Measurements from ENCODE around the gene MYADML2.

DNA sequence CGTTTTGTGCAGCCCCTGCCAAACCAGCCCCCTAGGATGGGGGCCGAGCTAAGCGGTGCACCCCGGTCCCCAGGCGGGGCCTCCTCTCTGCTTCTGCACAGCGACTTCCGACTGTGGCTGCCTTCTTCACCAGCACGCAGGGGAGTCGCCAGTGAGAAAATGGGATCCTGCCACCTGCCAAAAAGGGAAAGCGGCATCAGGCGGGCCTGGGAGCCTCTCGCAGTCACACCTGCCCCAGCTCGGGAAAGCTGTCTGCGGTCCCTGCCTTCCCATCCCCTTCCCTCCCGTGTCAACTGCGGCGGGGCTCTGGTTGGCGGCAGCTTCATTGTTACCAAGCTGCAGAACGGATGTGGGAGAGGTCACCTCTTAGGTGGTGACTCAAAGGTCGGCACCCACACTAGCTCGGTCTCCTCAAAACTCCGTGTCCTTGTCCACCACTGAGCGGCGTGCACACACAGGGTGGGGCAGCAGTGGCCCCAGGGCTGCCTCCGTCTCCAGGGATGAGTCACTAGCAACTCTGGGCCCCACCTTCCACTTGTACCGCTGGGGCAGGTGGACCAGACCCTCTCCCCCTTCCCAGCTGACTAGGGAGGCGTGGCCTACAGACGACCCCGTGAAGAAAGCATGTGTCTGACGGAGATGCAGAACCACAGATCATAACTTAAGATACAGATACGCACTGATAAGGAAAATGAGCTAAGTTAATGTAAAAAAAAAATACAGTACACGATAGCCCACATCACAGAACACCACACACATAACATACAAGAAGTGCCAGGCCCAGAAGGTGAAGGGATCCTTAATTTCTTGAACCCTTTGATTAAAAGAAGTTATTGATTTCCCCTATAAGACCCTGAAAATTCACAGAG is 34.4 kb downstream of the MYADML2 start:
- no peak for TF ChIP-seq ZC3H10 (CRISPR knock-in tag; IDR thresholded peaks at IDR 0.05)
- TF ChIP-seq ISL1 (CRISPR knock-in tag; IDR thresholded peaks at IDR 0.05) = no peak
- TF ChIP-seq, protein P1, sequence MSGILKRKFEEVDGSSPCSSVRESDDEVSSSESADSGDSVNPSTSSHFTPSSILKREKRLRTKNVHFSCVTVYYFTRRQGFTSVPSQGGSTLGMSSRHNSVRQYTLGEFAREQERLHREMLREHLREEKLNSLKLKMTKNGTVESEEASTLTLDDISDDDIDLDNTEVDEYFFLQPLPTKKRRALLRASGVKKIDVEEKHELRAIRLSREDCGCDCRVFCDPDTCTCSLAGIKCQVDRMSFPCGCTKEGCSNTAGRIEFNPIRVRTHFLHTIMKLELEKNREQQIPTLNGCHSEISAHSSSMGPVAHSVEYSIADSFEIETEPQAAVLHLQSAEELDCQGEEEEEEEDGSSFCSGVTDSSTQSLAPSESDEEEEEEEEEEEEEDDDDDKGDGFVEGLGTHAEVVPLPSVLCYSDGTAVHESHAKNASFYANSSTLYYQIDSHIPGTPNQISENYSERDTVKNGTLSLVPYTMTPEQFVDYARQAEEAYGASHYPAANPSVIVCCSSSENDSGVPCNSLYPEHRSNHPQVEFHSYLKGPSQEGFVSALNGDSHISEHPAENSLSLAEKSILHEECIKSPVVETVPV (CRISPR knock-in tag; IDR thresholded peaks at IDR 0.05) = no peak
- TF ChIP-seq, protein P2, sequence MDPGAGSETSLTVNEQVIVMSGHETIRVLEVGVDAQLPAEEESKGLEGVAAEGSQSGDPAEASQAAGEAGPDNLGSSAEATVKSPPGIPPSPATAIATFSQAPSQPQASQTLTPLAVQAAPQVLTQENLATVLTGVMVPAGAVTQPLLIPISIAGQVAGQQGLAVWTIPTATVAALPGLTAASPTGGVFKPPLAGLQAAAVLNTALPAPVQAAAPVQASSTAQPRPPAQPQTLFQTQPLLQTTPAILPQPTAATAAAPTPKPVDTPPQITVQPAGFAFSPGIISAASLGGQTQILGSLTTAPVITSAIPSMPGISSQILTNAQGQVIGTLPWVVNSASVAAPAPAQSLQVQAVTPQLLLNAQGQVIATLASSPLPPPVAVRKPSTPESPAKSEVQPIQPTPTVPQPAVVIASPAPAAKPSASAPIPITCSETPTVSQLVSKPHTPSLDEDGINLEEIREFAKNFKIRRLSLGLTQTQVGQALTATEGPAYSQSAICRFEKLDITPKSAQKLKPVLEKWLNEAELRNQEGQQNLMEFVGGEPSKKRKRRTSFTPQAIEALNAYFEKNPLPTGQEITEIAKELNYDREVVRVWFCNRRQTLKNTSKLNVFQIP (CRISPR knock-in tag; IDR thresholded peaks at IDR 0.05; ENCODE audit: borderline replicate concordance, low read depth) = no peak

Measured in SK-N-SH treated with all-trans-retinoic acid at 6 μM for 48 hours (cell line).